Measurements from ENCODE around the gene GPR139. TPM values are rescaled to one million over a fixed set of nuclear protein-coding genes. Genes with fewer than 3 reads are reported as not detected.

GPR139 gene
- total RNA-seq, 1 experiment from 2014 or later = not detected

Other genes starting within 250 kb of the GPR139 start
- 1.3 and 8.8 TPM in 2 replicates for gene GPRC5B, start 189.0 kb downstream of the GPR139 start, total RNA-seq (2014; rRNA removed; shearing (Covaris generic))